ENCODE results near the gene TMEM208. TPM values are rescaled to one million over a fixed set of nuclear protein-coding genes. Genes with fewer than 3 reads are reported as not detected.

The TMEM208 gene
- 37.1 TPM for polyA plus RNA-seq (2013, experiment 1 of 2)
- polyA plus RNA-seq (2013, experiment 2 of 2), result 34.1 TPM

DNA sequence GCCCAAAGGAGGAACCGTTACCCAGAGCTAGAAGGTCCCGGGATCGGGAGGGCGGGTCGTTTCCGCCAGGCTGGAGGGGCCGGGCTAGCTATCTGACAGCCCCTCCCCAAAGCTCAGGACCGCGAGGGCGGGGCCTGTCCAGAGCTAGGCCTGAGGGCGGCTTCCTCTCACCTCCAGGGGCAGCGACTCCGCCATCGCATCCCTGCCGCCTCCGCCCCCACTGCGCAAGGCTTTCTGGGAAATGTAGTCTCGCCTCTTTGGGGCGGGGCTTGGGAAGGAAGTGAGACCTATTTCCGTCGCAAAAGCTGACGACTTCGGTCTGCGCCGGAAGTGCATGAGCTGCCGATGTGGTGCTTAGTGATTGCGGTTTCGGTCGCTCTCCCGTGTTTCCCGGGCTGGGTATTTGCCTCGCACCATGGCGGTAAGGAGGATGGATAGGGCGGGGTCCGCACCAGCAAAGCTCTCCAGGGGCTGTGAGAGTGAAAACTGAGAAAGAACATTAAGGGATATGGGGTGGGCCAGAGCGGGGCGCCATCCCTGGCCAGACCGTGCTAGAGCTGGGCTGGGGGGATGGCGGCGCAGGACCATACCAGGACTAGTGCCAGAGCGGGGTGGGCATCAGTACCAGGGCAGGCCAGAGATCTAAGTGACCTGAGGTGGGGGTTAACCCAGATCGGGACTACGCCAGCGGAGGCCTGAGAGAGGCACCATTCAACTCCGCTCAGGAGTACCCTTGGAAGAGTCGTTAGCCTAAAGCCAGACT lies at the start of gene TMEM208:
Gene TMEM208, plus strand, starts transcription at position 327 of the 763 bp plus-strand sequence. Its CDS starts 89 bp downstream, at position 416.
- Histone ChIP-seq H3K18ac (ENCODE audit: low read length) (no peak within 1 kb of the TSS), H3K4ac (ENCODE audit: low read depth, low read length) (no peak within 1 kb of the TSS), H3K36me3 (ENCODE audit: control insufficient read depth, insufficient read depth, low read length) (peaks cover 19% of the 10 kb centered on the region), H3K79me2 (ENCODE audit: control insufficient read depth, insufficient read depth, low read length) (peaks cover 13% of the 10 kb centered on the region), H3K79me1 (ENCODE audit: low read length) (peaks cover 15% of the 10 kb centered on the region), H2BK120ac (ENCODE audit: low read depth, low read length) (no peak within 1 kb of the TSS), H2BK5ac (ENCODE audit: low read length) (no peak within 1 kb of the TSS), H3K56ac (ENCODE audit: low read length) (peak within 1 kb of the TSS; percentile 96), H2AK5ac (ENCODE audit: low read length) (no peak within 1 kb of the TSS), H3K4me1 (ENCODE audit: control insufficient read depth, low read depth, low read length) (peaks cover 2% of the 10 kb centered on the region), H3K4me2 (ENCODE audit: low read length) (peak within 1 kb of the TSS; percentile 99), H4K8ac (ENCODE audit: low read depth, low read length) (no peak within 1 kb of the TSS), H3K9ac (ENCODE audit: low read length) (peak within 1 kb of the TSS; percentile 97), H3K23ac (ENCODE audit: low read length) (no peak within 1 kb of the TSS), H2BK15ac (replicated peaks; ENCODE audit: low read depth) (no peak within 1 kb of the TSS), H4K5ac (ENCODE audit: low read length) (no peak within 1 kb of the TSS), H3K4me3 (ENCODE audit: low read length) (peak within 1 kb of the TSS; percentile 100), H3K27ac (ENCODE audit: low read depth, low read length) (no peak within 1 kb of the TSS), H3K27me3 (ENCODE audit: insufficient read depth, low read length, poor library complexity) (no peaks in the 10 kb centered on the region)
- peak; percentile 100 for DNase-seq
- no CpG with 5 or more reads among the region's 46 CpGs for WGBS (ENCODE audit: extremely low coverage, insufficient coverage, low lambda C conversion rate)

DNA sequence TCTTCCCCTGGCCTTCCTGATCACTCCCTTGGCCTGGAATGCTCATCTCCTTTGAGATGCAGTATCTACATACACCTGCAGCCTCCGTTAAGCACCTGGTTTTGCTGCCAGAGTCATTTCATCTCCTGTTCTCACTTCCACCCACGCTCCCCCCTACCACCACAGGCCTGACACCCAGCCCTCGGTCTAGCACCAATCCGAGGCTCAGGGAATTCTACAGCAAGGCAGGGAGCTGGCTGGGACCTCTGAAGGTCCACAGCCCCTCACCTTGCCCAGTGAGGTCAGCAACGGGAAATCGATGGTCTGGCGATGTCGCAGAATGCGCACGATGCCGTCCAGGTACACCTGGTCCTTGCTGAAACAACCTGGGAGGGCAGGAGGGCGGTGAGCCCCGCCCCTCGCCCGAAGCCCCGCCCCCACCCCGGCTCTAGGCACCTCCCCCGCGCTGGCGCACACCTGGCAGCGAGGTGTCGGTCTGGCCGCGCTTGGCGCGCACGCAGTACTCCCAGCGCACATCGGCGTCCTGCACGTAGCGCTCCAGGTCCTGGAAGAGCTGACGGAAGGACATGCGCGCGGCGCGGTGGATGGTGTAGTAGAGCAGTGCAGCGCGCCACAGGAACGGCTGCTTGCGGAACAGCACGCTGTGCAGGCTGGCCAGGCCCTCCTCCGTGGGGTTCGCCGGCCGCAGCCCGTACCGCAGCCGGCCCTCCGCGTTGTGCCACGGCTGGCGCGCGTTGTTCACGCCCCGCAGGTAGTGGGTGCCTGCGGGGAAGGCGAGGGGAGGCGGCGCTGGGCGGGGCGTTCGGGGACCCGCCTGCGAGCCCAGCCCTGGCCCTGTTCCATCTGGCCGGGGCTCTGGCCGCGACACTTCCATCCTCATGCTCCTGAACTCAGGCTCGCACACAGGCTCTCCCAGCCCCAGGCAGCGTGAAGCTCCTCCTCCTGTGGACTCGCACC lies 48.9 kb upstream of the TMEM208 start:
- no peaks in the 10 kb centered on the region for H3K36me3 ChIP-seq (ENCODE audit: control insufficient read depth, insufficient read depth, low read length)
- no CpG with 5 or more reads among the region's 73 CpGs for WGBS (ENCODE audit: extremely low coverage, insufficient coverage, low lambda C conversion rate)
- DNase-seq, result peak; percentile 92
- H4K8ac ChIP-seq (ENCODE audit: low read depth, low read length), result no peak overlapping the region
- no peaks in the 10 kb centered on the region for H3K79me2 ChIP-seq (ENCODE audit: control insufficient read depth, insufficient read depth, low read length)
- no peak overlapping the region for H3K18ac ChIP-seq (ENCODE audit: low read length)
- no peak overlapping the region for H2BK5ac ChIP-seq (ENCODE audit: low read length)
- no peak overlapping the region for H2BK15ac ChIP-seq (replicated peaks; ENCODE audit: low read depth)
- peak overlapping the region; percentile 94 for H3K4me2 ChIP-seq (ENCODE audit: low read length)
- no peak overlapping the region for H3K23ac ChIP-seq (ENCODE audit: low read length)
- H3K56ac ChIP-seq (ENCODE audit: low read length), result peak overlapping the region; percentile 87
- H2BK120ac ChIP-seq (ENCODE audit: low read depth, low read length), result no peak overlapping the region
- H3K9ac ChIP-seq (ENCODE audit: low read length), result peak overlapping the region; percentile 68
- no peak overlapping the region for H4K5ac ChIP-seq (ENCODE audit: low read length)
- no peak overlapping the region for H3K27ac ChIP-seq (ENCODE audit: low read depth, low read length)
- no peak overlapping the region for H3K4ac ChIP-seq (ENCODE audit: low read depth, low read length)
- peaks cover 9% of the 10 kb centered on the region for H3K27me3 ChIP-seq (ENCODE audit: insufficient read depth, low read length, poor library complexity)
- peaks cover 5% of the 10 kb centered on the region for H3K4me1 ChIP-seq (ENCODE audit: control insufficient read depth, low read depth, low read length)
- no peak overlapping the region for H2AK5ac ChIP-seq (ENCODE audit: low read length)
- no peak overlapping the region for H3K4me3 ChIP-seq (ENCODE audit: low read length)
- H3K79me1 ChIP-seq (ENCODE audit: low read length), result peaks cover 3% of the 10 kb centered on the region

DNA sequence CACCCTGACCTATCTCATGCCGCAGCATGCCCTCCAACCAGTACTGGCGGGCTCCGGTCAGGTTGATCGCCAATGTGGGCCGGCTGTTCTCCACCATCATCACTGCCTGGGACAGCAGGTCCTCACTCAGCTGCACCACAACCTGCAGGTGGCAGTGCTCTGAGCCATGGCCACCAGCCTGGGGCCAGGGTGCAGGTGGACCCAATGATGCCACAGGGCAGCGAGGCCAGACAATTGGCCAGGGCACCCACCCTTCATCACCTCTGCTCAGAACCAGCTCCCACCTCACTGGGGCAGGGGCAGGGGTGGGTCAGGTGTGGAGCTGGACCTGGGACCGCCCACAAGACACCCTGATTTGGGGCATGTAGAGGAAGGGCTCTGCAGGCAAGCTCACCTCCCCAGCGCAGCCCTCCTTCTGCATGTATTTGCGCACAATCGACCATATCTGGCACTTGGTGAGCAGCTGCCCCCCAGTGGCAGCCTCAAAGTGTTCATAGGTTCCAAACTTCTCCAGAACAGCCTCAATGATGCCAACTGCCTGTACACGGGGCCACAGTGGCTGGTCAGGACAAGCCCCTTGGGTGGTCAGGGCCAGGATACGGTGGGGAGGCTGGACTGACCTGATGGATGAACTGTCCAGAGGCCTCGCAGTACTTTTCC lies 47.4 kb upstream of the TMEM208 start:
- DNase-seq, result peak; percentile 29
- peaks cover 6% of the 10 kb centered on the region for H3K27me3 ChIP-seq (ENCODE audit: insufficient read depth, low read length, poor library complexity)

DNA sequence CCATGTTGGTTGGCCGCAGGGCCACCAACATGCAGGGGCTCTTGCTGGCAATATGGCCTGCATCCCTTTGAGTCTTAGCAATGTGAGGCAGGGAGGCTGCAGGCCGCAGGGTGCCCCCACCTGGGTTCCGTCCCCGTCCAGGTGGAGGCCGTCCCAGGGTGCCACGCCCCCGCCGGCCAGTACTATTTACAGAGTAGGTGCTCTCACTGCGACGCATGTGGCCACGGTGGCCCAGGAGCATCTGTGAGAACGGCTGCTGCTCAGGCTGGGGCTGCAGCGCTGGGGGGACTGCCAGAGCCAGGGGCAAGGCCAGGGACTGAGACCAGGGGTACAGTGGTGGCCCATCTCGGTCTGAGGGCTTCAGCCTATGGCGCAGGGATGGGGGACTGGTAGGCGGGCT lies 46.8 kb upstream of the TMEM208 start:
- WGBS (ENCODE audit: extremely low coverage, insufficient coverage, low lambda C conversion rate), result no CpG with 5 or more reads among the region's 16 CpGs
- peaks cover 3% of the 10 kb centered on the region for H3K4me1 ChIP-seq (ENCODE audit: control insufficient read depth, low read depth, low read length)
- H3K79me1 ChIP-seq (ENCODE audit: low read length), result peaks cover 4% of the 10 kb centered on the region
- DNase-seq, result no peak
- no peak overlapping the region for H2BK5ac ChIP-seq (ENCODE audit: low read length)
- no peak overlapping the region for H2BK120ac ChIP-seq (ENCODE audit: low read depth, low read length)
- H3K23ac ChIP-seq (ENCODE audit: low read length), result no peak overlapping the region
- no peak overlapping the region for H2BK15ac ChIP-seq (replicated peaks; ENCODE audit: low read depth)
- H3K27me3 ChIP-seq (ENCODE audit: insufficient read depth, low read length, poor library complexity), result peaks cover under 1% of the 10 kb centered on the region
- no peak overlapping the region for H3K9ac ChIP-seq (ENCODE audit: low read length)
- no peak overlapping the region for H3K4ac ChIP-seq (ENCODE audit: low read depth, low read length)
- H3K4me2 ChIP-seq (ENCODE audit: low read length), result no peak overlapping the region
- no peaks in the 10 kb centered on the region for H3K79me2 ChIP-seq (ENCODE audit: control insufficient read depth, insufficient read depth, low read length)
- H3K4me3 ChIP-seq (ENCODE audit: low read length), result no peak overlapping the region
- H3K18ac ChIP-seq (ENCODE audit: low read length), result no peak overlapping the region
- no peak overlapping the region for H4K5ac ChIP-seq (ENCODE audit: low read length)
- no peak overlapping the region for H4K8ac ChIP-seq (ENCODE audit: low read depth, low read length)
- H3K36me3 ChIP-seq (ENCODE audit: control insufficient read depth, insufficient read depth, low read length), result no peaks in the 10 kb centered on the region
- H3K27ac ChIP-seq (ENCODE audit: low read depth, low read length), result no peak overlapping the region
- no peak overlapping the region for H3K56ac ChIP-seq (ENCODE audit: low read length)
- no peak overlapping the region for H2AK5ac ChIP-seq (ENCODE audit: low read length)

More for the DNA sequence above, 47.4 kb upstream of the TMEM208 start:
- WGBS (ENCODE audit: extremely low coverage, insufficient coverage, low lambda C conversion rate), result no CpG with 5 or more reads among the region's 13 CpGs
- no peak overlapping the region for H2BK120ac ChIP-seq (ENCODE audit: low read depth, low read length)
- H3K56ac ChIP-seq (ENCODE audit: low read length), result no peak overlapping the region
- no peak overlapping the region for H3K23ac ChIP-seq (ENCODE audit: low read length)
- no peak overlapping the region for H3K27ac ChIP-seq (ENCODE audit: low read depth, low read length)
- H2BK15ac ChIP-seq (replicated peaks; ENCODE audit: low read depth), result no peak overlapping the region
- H3K4me1 ChIP-seq (ENCODE audit: control insufficient read depth, low read depth, low read length), result peaks cover 3% of the 10 kb centered on the region
- H4K8ac ChIP-seq (ENCODE audit: low read depth, low read length), result no peak overlapping the region
- H2BK5ac ChIP-seq (ENCODE audit: low read length), result no peak overlapping the region
- H3K79me1 ChIP-seq (ENCODE audit: low read length), result peaks cover 4% of the 10 kb centered on the region
- H3K79me2 ChIP-seq (ENCODE audit: control insufficient read depth, insufficient read depth, low read length), result no peaks in the 10 kb centered on the region
- H3K4ac ChIP-seq (ENCODE audit: low read depth, low read length), result no peak overlapping the region
- H2AK5ac ChIP-seq (ENCODE audit: low read length), result no peak overlapping the region
- no peak overlapping the region for H3K18ac ChIP-seq (ENCODE audit: low read length)
- no peak overlapping the region for H4K5ac ChIP-seq (ENCODE audit: low read length)
- H3K4me3 ChIP-seq (ENCODE audit: low read length), result no peak overlapping the region
- no peaks in the 10 kb centered on the region for H3K36me3 ChIP-seq (ENCODE audit: control insufficient read depth, insufficient read depth, low read length)
- H3K9ac ChIP-seq (ENCODE audit: low read length), result no peak overlapping the region
- H3K4me2 ChIP-seq (ENCODE audit: low read length), result no peak overlapping the region

DNA sequence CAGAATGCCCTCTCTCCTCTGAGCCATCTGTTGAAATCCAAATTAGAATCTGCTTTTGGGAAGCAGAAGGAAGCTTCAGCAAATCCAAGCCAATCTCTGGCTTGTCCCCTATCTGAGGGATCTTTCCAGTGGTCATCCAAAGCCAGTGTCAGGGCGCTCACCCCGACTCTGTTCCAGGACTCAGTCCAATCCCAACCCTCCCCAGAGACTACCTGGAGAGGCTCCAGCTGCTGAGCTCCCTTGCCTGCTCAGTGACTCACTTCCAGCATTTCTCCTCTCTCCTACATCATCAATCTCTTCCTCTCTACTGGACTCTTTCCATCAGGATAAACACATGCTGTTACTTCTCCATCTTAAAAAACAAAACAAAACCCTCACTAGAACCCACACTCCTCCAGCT lies 45.6 kb upstream of the TMEM208 start:
- Histone ChIP-seq H2BK5ac (ENCODE audit: low read length) (no peak overlapping the region), H3K4me1 (ENCODE audit: control insufficient read depth, low read depth, low read length) (peaks cover 3% of the 10 kb centered on the region), H2BK15ac (replicated peaks; ENCODE audit: low read depth) (no peak overlapping the region), H4K8ac (ENCODE audit: low read depth, low read length) (no peak overlapping the region), H3K56ac (ENCODE audit: low read length) (no peak overlapping the region), H3K4ac (ENCODE audit: low read depth, low read length) (no peak overlapping the region), H2BK120ac (ENCODE audit: low read depth, low read length) (no peak overlapping the region), H3K27me3 (ENCODE audit: insufficient read depth, low read length, poor library complexity) (no peaks in the 10 kb centered on the region), H3K4me3 (ENCODE audit: low read length) (no peak overlapping the region), H3K36me3 (ENCODE audit: control insufficient read depth, insufficient read depth, low read length) (no peaks in the 10 kb centered on the region), H3K27ac (ENCODE audit: low read depth, low read length) (no peak overlapping the region), H4K5ac (ENCODE audit: low read length) (no peak overlapping the region), H2AK5ac (ENCODE audit: low read length) (no peak overlapping the region), H3K79me1 (ENCODE audit: low read length) (peaks cover 4% of the 10 kb centered on the region), H3K18ac (ENCODE audit: low read length) (no peak overlapping the region), H3K9ac (ENCODE audit: low read length) (no peak overlapping the region), H3K4me2 (ENCODE audit: low read length) (no peak overlapping the region), H3K79me2 (ENCODE audit: control insufficient read depth, insufficient read depth, low read length) (no peaks in the 10 kb centered on the region), H3K23ac (ENCODE audit: low read length) (no peak overlapping the region)
- no CpG with 5 or more reads among the region's 2 CpGs for WGBS (ENCODE audit: extremely low coverage, insufficient coverage, low lambda C conversion rate)
- DNase-seq, result no peak
